Stimulated activated naive CD8-positive, alpha-beta T cell treated with anti-CD3 and anti-CD28 coated beads, Interleukin-15, amount 100 ng/mL, for 72 hours (primary cell): Measurements from ENCODE around the gene SEC31A.
"Not testable (repeated sequence)": the region's sequence is repeated elsewhere in the genome, so short reads cannot be mapped to it uniquely, and the experiment has no call there.

Experiments
- ATAC-seq: fragments of 150-1000 bp; cut with Tn5 transposase; 2 replicates; pipeline ENCODE4 v1.10.0; 2021; ENCODE audit warnings: mild to moderate bottlenecking, moderate library complexity
- DNase-seq, 2 donors: peaks; one replicate each; pipeline ENCODE4 v3.0.0; 2021 to 2022
- H3K27ac Mint-ChIP-seq, 2 donors: one replicate each; pipeline ENCODE4 v1.8.0; 2022; ENCODE audit warnings: mild to moderate bottlenecking in 2 of 2, mixed read lengths in 2 of 2, moderate library complexity in 2 of 2
- H3K27me3 Mint-ChIP-seq: one replicate; pipeline ENCODE4 v1.8.0; 2022; ENCODE audit warnings: mixed read lengths
- H3K4me1 Mint-ChIP-seq: one replicate; pipeline ENCODE4 v1.8.0; 2022; ENCODE audit warnings: mild to moderate bottlenecking, mixed read lengths
- H3K4me3 Mint-ChIP-seq, 2 donors: one replicate each; pipeline ENCODE4 v1.8.0; 2022; ENCODE audit warnings: mild to moderate bottlenecking in 2 of 2, mixed read lengths in 2 of 2, moderate library complexity in 1 of 2
- H3K9me3 Mint-ChIP-seq, 2 donors: one replicate each; pipeline ENCODE4 v1.8.0; 2022; ENCODE audit warnings: mixed read lengths in 2 of 2

Gene SEC31A

GRCh38 chr4:82900066-82900410 is 9.1 kb upstream of the SEC31A start:
- no peak for DNase-seq
- Mint-ChIP-seq H3K27ac (no peak overlapping the region), H3K4me3 (no peak overlapping the region), H3K4me1 (peaks cover 29% of the 10 kb centered on the region), H3K9me3 (no peaks in the 10 kb centered on the region), H3K27me3 (no peaks in the 10 kb centered on the region)
- ATAC-seq, result peak; percentile 10

GRCh38 chr4:82899374-82900065 is 8.6 kb upstream of the SEC31A start:
- H3K27ac Mint-ChIP-seq, result peak overlapping the region in 1 of 2 donors; percentile 63
- no peaks in the 10 kb centered on the region for H3K27me3 Mint-ChIP-seq
- no peak overlapping the region for H3K4me3 Mint-ChIP-seq
- peaks cover 31% of the 10 kb centered on the region for H3K4me1 Mint-ChIP-seq
- DNase-seq (no peak), ATAC-seq (no peak)
- H3K9me3 Mint-ChIP-seq, result no peaks in the 10 kb centered on the region

DNA sequence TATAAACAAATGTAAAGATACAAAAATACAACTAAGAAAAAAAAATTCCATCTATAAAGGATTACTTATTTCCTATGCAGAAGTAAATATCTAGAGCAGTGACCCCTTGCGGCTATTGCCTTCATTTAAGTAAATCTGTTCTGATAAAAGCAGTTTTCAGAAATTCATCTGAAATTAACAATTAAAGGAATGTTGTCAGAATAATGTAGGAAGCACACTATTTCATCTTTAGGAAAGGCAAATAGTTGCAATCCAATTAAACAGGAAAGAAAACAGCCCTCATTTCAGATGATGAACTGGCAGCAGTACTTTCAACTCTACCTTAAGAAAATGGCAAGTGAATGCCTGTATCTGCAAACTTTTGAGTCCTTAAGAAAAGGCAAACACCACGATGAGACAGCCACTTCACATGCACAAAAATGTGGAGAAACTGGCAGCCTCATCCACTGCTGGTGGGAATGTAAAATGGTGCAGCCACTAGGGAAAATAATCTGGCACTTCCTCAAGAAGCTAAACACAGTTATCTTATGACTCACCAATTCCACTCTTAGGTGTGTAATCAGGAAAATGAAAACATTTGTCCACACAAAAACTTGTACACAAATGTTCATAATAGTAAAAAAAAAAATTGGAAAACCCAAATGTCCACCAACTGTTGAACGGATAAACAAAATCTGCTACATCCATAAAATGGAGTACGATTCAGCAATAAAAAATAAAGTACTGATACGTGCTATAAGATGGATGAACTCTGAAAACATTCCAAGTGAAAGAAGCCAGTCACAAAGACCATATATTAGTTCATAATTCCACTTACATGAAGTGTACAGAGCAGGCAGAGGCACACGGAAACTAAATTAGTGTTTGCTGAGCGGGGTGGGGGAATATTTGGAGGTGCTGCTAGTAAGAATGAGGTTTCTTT is 7.6 kb upstream of the SEC31A start:
- H3K4me1 Mint-ChIP-seq, result peaks cover 27% of the 10 kb centered on the region
- DNase-seq, result no peak
- no peak overlapping the region for H3K4me3 Mint-ChIP-seq
- no peaks in the 10 kb centered on the region for H3K27me3 Mint-ChIP-seq
- ATAC-seq, result no peak
- H3K27ac Mint-ChIP-seq, result peak overlapping the region; percentile 21 to 63
- H3K9me3 Mint-ChIP-seq, result no peaks in the 10 kb centered on the region

GRCh38 chr4:82896755-82897154 is 5.8 kb upstream of the SEC31A start:
- H3K4me3 Mint-ChIP-seq, result peak overlapping the region in 1 of 2 donors; percentile 34
- ATAC-seq, result no peak
- H3K27me3 Mint-ChIP-seq, result no peaks in the 10 kb centered on the region
- H3K4me1 Mint-ChIP-seq, result peaks cover 32% of the 10 kb centered on the region
- DNase-seq, result no peak
- H3K9me3 Mint-ChIP-seq, result no peaks in the 10 kb centered on the region
- peak overlapping the region in 1 of 2 donors; percentile 57 for H3K27ac Mint-ChIP-seq

- ATAC-seq (no peak), DNase-seq (no peak)
- H3K27me3 Mint-ChIP-seq, result no peaks in the 10 kb centered on the region
- no peak overlapping the region for H3K27ac Mint-ChIP-seq
- H3K9me3 Mint-ChIP-seq, result no peaks in the 10 kb centered on the region
- H3K4me3 Mint-ChIP-seq, result no peak overlapping the region
- H3K4me1 Mint-ChIP-seq, result peaks cover 46% of the 10 kb centered on the region
Measured at GRCh38 chr4:82893942-82894341, 3.0 kb upstream of the SEC31A start.

DNA sequence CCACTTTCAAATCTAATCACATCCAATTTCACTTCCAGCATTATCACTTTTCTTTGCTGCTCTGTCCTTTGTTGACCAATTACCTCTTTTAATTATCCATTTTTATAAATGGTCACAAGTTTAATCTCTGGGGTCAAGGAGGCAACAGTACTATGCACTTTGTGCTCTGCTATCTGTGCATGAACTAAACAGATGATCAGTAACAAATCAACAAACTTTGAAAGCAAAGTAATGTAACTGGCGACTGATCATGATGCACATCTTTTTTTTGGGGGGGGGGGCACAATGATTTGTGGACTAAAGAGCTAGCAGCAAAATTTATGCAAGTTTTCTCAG is 1.5 kb upstream of the SEC31A start:
- peaks cover 46% of the 10 kb centered on the region for H3K4me1 Mint-ChIP-seq

GRCh38 chr4:82891707-82892466 is 934 bp upstream of the SEC31A start:
- H3K4me1 Mint-ChIP-seq, result peaks cover 47% of the 10 kb centered on the region
- ATAC-seq (no peak), DNase-seq (no peak)
- H3K27me3 Mint-ChIP-seq, result no peaks in the 10 kb centered on the region
- no peaks in the 10 kb centered on the region for H3K9me3 Mint-ChIP-seq
- peak overlapping the region; percentile 94 to 96 for H3K27ac Mint-ChIP-seq
- peak overlapping the region; percentile 92 for H3K4me3 Mint-ChIP-seq

More for the DNA sequence above, 1.5 kb upstream of the SEC31A start:
- no peak for ATAC-seq
- no peak for DNase-seq
- peak overlapping the region; percentile 10 to 92 for H3K4me3 Mint-ChIP-seq
- no peaks in the 10 kb centered on the region for H3K9me3 Mint-ChIP-seq
- H3K27me3 Mint-ChIP-seq, result no peaks in the 10 kb centered on the region
- H3K27ac Mint-ChIP-seq, result no peak overlapping the region

GRCh38 chr4:82890528-82890900 is 439 bp downstream of the SEC31A start:
- DNase-seq, result no peak
- Mint-ChIP-seq H3K4me1 (peaks cover 57% of the 10 kb centered on the region), H3K4me3 (peak overlapping the region; percentile 92)

DNA sequence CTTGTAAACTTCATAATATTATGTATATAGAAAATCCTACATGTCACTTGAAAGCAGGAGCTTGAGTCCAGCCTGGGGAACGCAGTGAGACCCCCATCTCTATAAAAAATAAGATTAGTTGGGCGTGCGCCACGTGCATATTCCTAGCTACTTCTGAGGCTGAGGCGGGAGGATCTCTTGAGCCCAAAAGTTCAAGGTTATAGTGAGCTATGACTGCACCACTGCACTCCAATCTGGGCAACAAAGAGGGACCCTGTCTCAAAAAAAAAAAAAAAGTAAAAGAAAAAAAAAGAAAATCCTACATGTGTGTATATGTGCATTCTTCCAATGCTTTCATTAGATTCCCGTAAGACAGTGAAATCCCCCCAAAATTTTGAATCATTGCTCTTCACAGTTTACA is 1.7 kb downstream of the SEC31A start:
- H3K27ac Mint-ChIP-seq, result no peak overlapping the region
- no peaks in the 10 kb centered on the region for H3K27me3 Mint-ChIP-seq
- peak overlapping the region; percentile 92 for H3K4me3 Mint-ChIP-seq
- no peak for DNase-seq
- peaks cover 63% of the 10 kb centered on the region for H3K4me1 Mint-ChIP-seq
- no peaks in the 10 kb centered on the region for H3K9me3 Mint-ChIP-seq
- no peak for ATAC-seq

More at GRCh38 chr4:82890528-82890900, 439 bp downstream of the SEC31A start:
- Mint-ChIP-seq H3K27me3 (no peaks in the 10 kb centered on the region), H3K27ac (peak overlapping the region; percentile 94 to 96), H3K9me3 (no peaks in the 10 kb centered on the region)
- ATAC-seq, result peak; percentile 0

- Mint-ChIP-seq H3K27me3 (no peaks in the 10 kb centered on the region), H3K9me3 (no peaks in the 10 kb centered on the region), H3K27ac (no peak overlapping the region), H3K4me3 (no peak overlapping the region), H3K4me1 (peaks cover 48% of the 10 kb centered on the region)
- no peak for DNase-seq
- no peak for ATAC-seq
Measured at GRCh38 chr4:82886147-82886942, 4.6 kb downstream of the SEC31A start.

DNA sequence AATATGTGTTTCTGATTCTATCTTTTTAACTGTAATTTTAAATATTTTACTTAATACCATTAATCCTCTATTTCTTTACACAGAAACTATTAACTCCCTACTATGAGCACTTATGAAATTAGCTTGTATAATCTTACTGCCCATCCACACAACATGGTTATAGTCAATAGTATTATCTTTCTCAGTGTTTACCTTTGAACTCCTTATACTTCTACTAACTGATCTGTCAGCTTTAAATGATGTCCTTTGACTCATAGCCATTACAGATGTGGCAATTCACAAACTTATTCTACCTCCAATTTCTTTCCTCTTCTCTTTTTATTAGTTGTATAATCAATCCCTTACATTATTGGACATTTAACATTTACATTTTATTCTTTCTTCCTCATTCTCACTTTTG is 5.5 kb downstream of the SEC31A start:
- H3K9me3 Mint-ChIP-seq, result no peaks in the 10 kb centered on the region
- no peak overlapping the region for H3K27ac Mint-ChIP-seq
- H3K27me3 Mint-ChIP-seq, result no peaks in the 10 kb centered on the region
- peaks cover 45% of the 10 kb centered on the region for H3K4me1 Mint-ChIP-seq
- ATAC-seq (no peak), DNase-seq (no peak)
- H3K4me3 Mint-ChIP-seq, result no peak overlapping the region

DNA sequence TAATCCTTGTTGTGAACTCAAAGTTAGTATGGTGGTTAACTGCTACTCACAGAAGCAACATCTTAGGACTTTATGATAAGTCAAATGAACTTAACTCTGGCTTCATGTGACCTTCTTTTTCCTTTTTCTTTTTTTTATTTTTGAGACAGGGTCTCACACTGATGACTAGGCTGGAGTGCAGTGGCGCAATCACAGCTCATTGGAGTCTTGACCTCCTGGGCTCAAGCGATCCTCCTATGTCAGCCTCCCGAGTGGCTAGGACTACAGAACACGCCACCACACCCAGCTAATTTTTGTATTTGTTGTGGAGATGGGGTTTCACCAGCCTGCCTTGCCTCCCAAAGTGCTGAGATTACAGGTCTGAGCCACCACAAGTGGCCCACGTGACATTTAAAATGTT is 22.4 kb downstream of the SEC31A start:
- Mint-ChIP-seq H3K27ac (no peak overlapping the region), H3K4me1 (peaks cover 34% of the 10 kb centered on the region), H3K4me3 (no peak overlapping the region), H3K9me3 (no peaks in the 10 kb centered on the region), H3K27me3 (no peaks in the 10 kb centered on the region)
- DNase-seq (no peak), ATAC-seq (no peak)

GRCh38 chr4:82866706-82867385 is 24.1 kb downstream of the SEC31A start:
- Mint-ChIP-seq H3K27ac (peak overlapping the region in 1 of 2 donors; percentile 33), H3K4me1 (peaks cover 34% of the 10 kb centered on the region), H3K27me3 (no peaks in the 10 kb centered on the region), H3K4me3 (no peak overlapping the region), H3K9me3 (no peaks in the 10 kb centered on the region)
- DNase-seq (no peak), ATAC-seq (no peak)

- not testable (repeated sequence) for ATAC-seq, H3K9me3 Mint-ChIP-seq, DNase-seq, H3K27me3 Mint-ChIP-seq
- Mint-ChIP-seq H3K4me1 (peaks cover 40% of the 10 kb centered on the region), H3K4me3 (peak overlapping the region in 1 of 2 donors; percentile 38), H3K27ac (peak overlapping the region in 1 of 2 donors; percentile 91)
Measured at GRCh38 chr4:82866033-82866432, 24.9 kb downstream of the SEC31A start.
